PC-3 (cell line): ENCODE measurements around the gene CLDN34. TPM values are rescaled to one million over a fixed set of nuclear protein-coding genes. Genes with fewer than 3 reads are reported as not detected.

Experiments used
- ATAC-seq: fragments of 200-7000 bp; cut with Tn5 transposase; 2 replicates; pipeline ENCODE4 v1.9.1; 2020; ENCODE audit warnings: mild to moderate bottlenecking, moderate library complexity
- BruUV-seq: library from RNA; stranded (reverse); fragments of 400-500 nt; replicated peaks from 2 replicates; lab custom pipeline; 2021; lab: Mats Ljungman, UMichigan
- CTCF ChIA-PET: fragments of 300-600 bp; sonication (Branson Sonifier 250); formaldehyde crosslinking; loops from one replicate; lab custom pipeline; 2022; ENCODE audit warnings: antibody characterized with exemption; lab: Charles Lee
- POLR2A ChIA-PET: fragments of 300-600 bp; sonication (Branson Sonifier 250); formaldehyde crosslinking; loops from one replicate; lab custom pipeline; 2022; ENCODE audit warnings: antibody characterized with exemption; ENCODE audit not compliant: unreplicated experiment; lab: Charles Lee
- DNase-seq: peaks from one replicate; pipeline ENCODE4 v3.0.0-alpha.2; 2015
- H2AFZ ChIP-seq: fragments of 300-600 bp; sonication (generic); 2 replicates; pipeline ENCODE4 v1.6.0; 2016; ENCODE audit warnings: antibody characterized with exemption, low read length
- H3F3A ChIP-seq: fragments of 300-600 bp; sonication (generic); one replicate; pipeline ENCODE4 v1.6.0; 2017; ENCODE audit warnings: antibody characterized with exemption, low read length, control low read depth, mild to moderate bottlenecking; ENCODE audit not compliant: unreplicated experiment
- H3K27ac ChIP-seq: fragments of 300-600 bp; sonication (generic); 2 replicates; pipeline ENCODE4 v1.5.1; 2016; ENCODE audit warnings: mild to moderate bottlenecking, low read length
- H3K27me3 ChIP-seq: fragments of 300-600 bp; sonication (generic); 2 replicates; pipeline ENCODE4 v1.6.1; 2016; ENCODE audit warnings: low read length, mixed read lengths
- H3K36me3 ChIP-seq: fragments of 300-600 bp; sonication (generic); 2 replicates; pipeline ENCODE4 v1.6.1; 2016; ENCODE audit warnings: low read depth, mixed run types, low read length, mixed read lengths
- H3K4me1 ChIP-seq: fragments of 300-600 bp; sonication (generic); 2 replicates; pipeline ENCODE4 v1.5.1; 2016; ENCODE audit warnings: low read length; ENCODE audit not compliant: insufficient read depth
- H3K4me2 ChIP-seq: fragments of 300-600 bp; sonication (generic); 2 replicates; pipeline ENCODE4 v1.6.0; 2016; ENCODE audit warnings: low read length
- H3K4me3 ChIP-seq: fragments of 300-600 bp; sonication (generic); 2 replicates; pipeline ENCODE4 v1.5.1; 2016; ENCODE audit warnings: mild to moderate bottlenecking, low read length, mixed read lengths
- H3K79me2 ChIP-seq: fragments of 300-600 bp; sonication (generic); 2 replicates; pipeline ENCODE4 v1.6.1; 2017; ENCODE audit warnings: low read length, mixed read lengths
- H3K9ac ChIP-seq: fragments of 300-600 bp; sonication (generic); 2 replicates; pipeline ENCODE4 v1.6.0; 2016; ENCODE audit warnings: mild to moderate bottlenecking, low read length
- H3K9me2 ChIP-seq: fragments of 300-600 bp; sonication (generic); replicated peaks from 2 replicates; pipeline ENCODE4 v1.6.1; 2016; ENCODE audit warnings: mixed run types, low read length, mixed read lengths
- H3K9me3 ChIP-seq: fragments of 300-600 bp; sonication (generic); 2 replicates; pipeline ENCODE4 v1.6.1; 2016; ENCODE audit warnings: low read length, mixed read lengths
- H4K20me1 ChIP-seq: fragments of 300-600 bp; sonication (generic); 2 replicates; pipeline ENCODE4 v1.6.1; 2016; ENCODE audit warnings: low read length, mixed read lengths
- CTCF ChIP-seq: fragments of 300-600 bp; sonication (generic); conservative IDR thresholded peaks from 2 replicates; pipeline ENCODE4 v1.5.1; 2017; ENCODE audit warnings: antibody characterized with exemption, low read depth, mild to moderate bottlenecking, low read length
- EZH2 ChIP-seq: fragments of 300-600 bp; sonication (generic); IDR thresholded peaks from one replicate; pipeline ENCODE4 v1.6.1; 2017; ENCODE audit warnings: antibody characterized with exemption, mild to moderate bottlenecking, low read length; ENCODE audit not compliant: unreplicated experiment
- EZH2phosphoT487 ChIP-seq: fragments of 300-600 bp; sonication (generic); IDR thresholded peaks from 2 replicates; pipeline ENCODE4 v1.6.1; 2018; ENCODE audit warnings: mild to moderate bottlenecking, antibody characterized with exemption, low read length, borderline replicate concordance
- intact Hi-C: fragments of 100-400 bp; cut with micrococcal nuclease; formaldehyde crosslinking; loops from 2 replicates; pipeline ENCODE4 v1.9.0; 2023
- total RNA-seq: library from RNA; depleted of rRNA; stranded (reverse); fragments of >200 nt; gene quantifications from 2 replicates; pipeline ENCODE4 v1.2.3, GENCODE V29; 2014

Gene CLDN34
- total RNA-seq, 1 experiment from 2014 or later, result 0.66 TPM

- DNase-seq (peak; percentile 25), ATAC-seq (peak; percentile 7)
- Histone ChIP-seq H3K27me3 (no peaks in the 10 kb centered on the region), H3K36me3 (no peaks in the 10 kb centered on the region), H3K27ac (peak overlapping the region; percentile 29; the same call in 1 of the 2 replicates), H3K9ac (peak overlapping the region; percentile 76), H3K4me2 (peak overlapping the region; percentile 80), H2AFZ (peak overlapping the region; percentile 53; the same call in 1 of the 2 replicates), H4K20me1 (peaks cover 7% of the 10 kb centered on the region; the same call in 1 of the 2 replicates), H3F3A (no peaks in the 10 kb centered on the region), H3K4me3 (peak overlapping the region; percentile 78), H3K79me2 (peaks cover 52% of the 10 kb centered on the region), H3K9me2 (no peaks in the 10 kb centered on the region), H3K9me3 (no peaks in the 10 kb centered on the region), H3K4me1 (peaks cover 16% of the 10 kb centered on the region)
- no TSS peak for BruUV-seq
- ChIA-PET POLR2A (interaction anchor here (0.6 kb wide), 1 partner anchor 74 kb away, joined by 3 read pairs; no protein-coding TSS in a partner anchor), CTCF (no interaction called here)
- intact Hi-C loops, result loop anchor here (5.0 kb wide), 1 partner anchor 101 kb away; no protein-coding TSS in a partner anchor
- TF ChIP-seq EZH2phosphoT487, result no peak
- no peak for TF ChIP-seq CTCF
- no peak for TF ChIP-seq EZH2
Measured at GRCh38 chrX:10015723-10016518, 48.8 kb downstream of the CLDN34 start.

GRCh38 chrX:10016519-10017132, 49.5 kb downstream of the CLDN34 start:
- Histone ChIP-seq H3F3A (no peaks in the 10 kb centered on the region), H3K27me3 (no peaks in the 10 kb centered on the region), H3K4me2 (peak overlapping the region; percentile 80), H2AFZ (no peak overlapping the region; the same call in 1 of the 2 replicates), H3K27ac (peak overlapping the region; percentile 29; the same call in 1 of the 2 replicates), H3K36me3 (no peaks in the 10 kb centered on the region), H3K9me3 (no peaks in the 10 kb centered on the region), H4K20me1 (peaks cover 7% of the 10 kb centered on the region; the same call in 1 of the 2 replicates), H3K9ac (peak overlapping the region; percentile 76), H3K4me3 (peak overlapping the region; percentile 78), H3K4me1 (peaks cover 21% of the 10 kb centered on the region), H3K79me2 (peaks cover 60% of the 10 kb centered on the region), H3K9me2 (no peaks in the 10 kb centered on the region)
- BruUV-seq, result TSS peak; percentile 69
- CTCF ChIA-PET, result no interaction called here
- ATAC-seq (no peak), DNase-seq (peak; percentile 24)
- TF ChIP-seq EZH2phosphoT487, result no peak
- TF ChIP-seq CTCF, result no peak
- TF ChIP-seq EZH2, result no peak
- POLR2A ChIA-PET, result interaction anchor here (0.6 kb wide), 1 partner anchor 73 kb away, joined by 3 read pairs; no protein-coding TSS in a partner anchor
- intact Hi-C loops, result loop anchor here (5.0 kb wide), 1 partner anchor 101 kb away; no protein-coding TSS in a partner anchor
